K562 (cell line): ENCODE measurements around the gene MFSD2B. TPM values are rescaled to one million over a fixed set of nuclear protein-coding genes. Genes with fewer than 3 reads are reported as not detected.

Experiments
- BHLHE40 ChIP-seq: IDR thresholded peaks from 2 replicates; pipeline ENCODE4 v1.6.1; 2011; ENCODE audit warnings: low read length, improper control_type of control experiment
- CAMTA2 ChIP-seq: fragments of 250-450 bp; sonication (Bioruptor Pico); conservative IDR thresholded peaks from 2 replicates; pipeline ENCODE4 v1.5.1; 2022
- CBX2 ChIP-seq: fragments of 200-600 bp; sonication (generic); IDR thresholded peaks from one replicate; pipeline ENCODE4 v1.6.1; 2012; ENCODE audit warnings: mild to moderate bottlenecking, low read length, inconsistent platforms; ENCODE audit not compliant: insufficient read depth, poor library complexity, severe bottlenecking
- FOXJ2 ChIP-seq: fragments of 200-800 bp; sonication (Bioruptor generic); IDR thresholded peaks from 2 replicates; pipeline ENCODE4 v1.6.1; 2016; ENCODE audit warnings: missing genetic modification characterization, missing compliant biosample characterization
- HDAC8 ChIP-seq: fragments of 450-650 bp; IDR thresholded peaks from 2 replicates; pipeline ENCODE4 v1.6.1; 2016; ENCODE audit warnings: mild to moderate bottlenecking, missing genetic modification characterization, moderate library complexity, missing compliant biosample characterization
- MAX ChIP-seq: sonication (generic); formaldehyde crosslinking; IDR thresholded peaks from 2 replicates; pipeline ENCODE4 v1.9.0; 2022; ENCODE audit warnings: mild to moderate bottlenecking, missing genetic modification reagents
- POLR2AphosphoS5 ChIP-seq: IDR thresholded peaks from 2 replicates; pipeline ENCODE4 v1.6.1; 2011; ENCODE audit warnings: mild to moderate bottlenecking, low read depth, low read length, moderate library complexity; ENCODE audit not compliant: control insufficient read depth, insufficient read depth
- SMARCA4 ChIP-seq: fragments of 450-650 bp; IDR thresholded peaks from 2 replicates; pipeline ENCODE4 v1.6.1; 2016
- SNAPC5 ChIP-seq: fragments of 250-450 bp; sonication (Bioruptor Pico); IDR thresholded peaks from 2 replicates; pipeline ENCODE4 v1.8.0; 2021; ENCODE audit warnings: moderate library complexity, mild to moderate bottlenecking, inconsistent platforms
- TBL1XR1 ChIP-seq, 2 experiments: IDR thresholded peaks; 2 replicates each; pipeline ENCODE4 v1.6.1; 2012; ENCODE audit warnings: improper control_type of control experiment in 2 of 2, low read length in 2 of 2, mild to moderate bottlenecking in 1 of 2
- ZBTB33 ChIP-seq: sonication (generic); formaldehyde crosslinking; IDR thresholded peaks from 2 replicates; pipeline ENCODE4 v1.8.1; 2023; ENCODE audit warnings: mild to moderate bottlenecking, missing genetic modification reagents
- ZNF79 ChIP-seq: fragments of 250-450 bp; sonication (Bioruptor Pico); IDR thresholded peaks from 2 replicates; pipeline ENCODE4 v1.4.0; 2020; ENCODE audit warnings: low read depth, mild to moderate bottlenecking, moderate library complexity
- ZZZ3 ChIP-seq: fragments of 450-650 bp; IDR thresholded peaks from 2 replicates; pipeline ENCODE4 v1.6.1; 2016; ENCODE audit warnings: antibody characterized with exemption, mild to moderate bottlenecking, moderate library complexity
- polyA plus RNA-seq, 8 experiments: library from polyadenylated mRNA; depleted of rRNA in 4 of 8; stranded (reverse) in 5 of 8; unstranded in 3 of 8; fragments of >200 nt; fragmentation: Nextera tagmentation in 2 of 8; fragmentation: Illumina TruSeq in 1 of 8; extraction: Ambion mirVana in 2 of 8; extraction: Trizol in 1 of 8; gene quantifications; 2 replicates each; pipeline versions ENCODE4 v1.2.1 to v1.2.3, GENCODE V29; 2011 to 2014; ENCODE audit warnings: inconsistent platforms in 1 of 8, missing spikeins in 1 of 8
- total RNA-seq, 7 experiments: library from RNA; depleted of rRNA in 6 of 7; stranded (reverse); fragments of >200 nt in 6 of 7; fragmentation: Illumina TruSeq in 2 of 7; extraction: Trizol in 2 of 7; gene quantifications; 2 replicates each; pipeline versions ENCODE4 v1.2.1 to v1.2.3, GENCODE V29; 2011 to 2021; ENCODE audit warnings: low replicate concordance in 1 of 7
- TF ChIP-seq, protein P1 (sequence below): fragments of 450-650 bp; formaldehyde crosslinking; IDR thresholded peaks from 2 replicates; pipeline ENCODE4 v1.4.0; 2020; ENCODE audit warnings: mild to moderate bottlenecking, mixed read lengths
- TF ChIP-seq, protein P2 (sequence below), 3 experiments: IDR thresholded peaks in 2 of 3; conservative IDR thresholded peaks in 1 of 3; 2 replicates each; pipeline ENCODE4 v1.5.1; 2011 to 2012; ENCODE audit warnings: low read length in 3 of 3, mild to moderate bottlenecking in 3 of 3, control low read depth in 2 of 3, improper control_type of control experiment in 1 of 3, inconsistent platforms in 1 of 3, low read depth in 1 of 3, mixed read lengths in 1 of 3, moderate library complexity in 1 of 3; ENCODE audit not compliant: insufficient read depth in 2 of 3

The MFSD2B gene
- total and polyA plus RNA-seq, 9 of the 15 experiments (the other 6 are each of a cell fraction or from before 2014, with no cell fraction given) = 2.6 to 10.9 (median 6.8) TPM

GRCh38 chr2:24021122-24021998 lies 11.5 kb downstream of the MFSD2B start (continued):
- TF ChIP-seq, protein P1, sequence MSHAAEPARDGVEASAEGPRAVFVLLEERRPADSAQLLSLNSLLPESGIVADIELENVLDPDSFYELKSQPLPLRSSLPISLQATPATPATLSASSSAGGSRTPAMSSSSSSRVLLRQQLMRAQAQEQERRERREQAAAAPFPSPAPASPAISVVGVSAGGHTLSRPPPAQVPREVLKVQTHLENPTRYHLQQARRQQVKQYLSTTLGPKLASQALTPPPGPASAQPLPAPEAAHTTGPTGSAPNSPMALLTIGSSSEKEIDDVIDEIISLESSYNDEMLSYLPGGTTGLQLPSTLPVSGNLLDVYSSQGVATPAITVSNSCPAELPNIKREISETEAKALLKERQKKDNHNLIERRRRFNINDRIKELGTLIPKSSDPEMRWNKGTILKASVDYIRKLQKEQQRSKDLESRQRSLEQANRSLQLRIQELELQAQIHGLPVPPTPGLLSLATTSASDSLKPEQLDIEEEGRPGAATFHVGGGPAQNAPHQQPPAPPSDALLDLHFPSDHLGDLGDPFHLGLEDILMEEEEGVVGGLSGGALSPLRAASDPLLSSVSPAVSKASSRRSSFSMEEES (CRISPR knock-in tag) = no peak
- TF ChIP-seq HDAC8 (tag) = no peak
- TF ChIP-seq, protein P2, sequence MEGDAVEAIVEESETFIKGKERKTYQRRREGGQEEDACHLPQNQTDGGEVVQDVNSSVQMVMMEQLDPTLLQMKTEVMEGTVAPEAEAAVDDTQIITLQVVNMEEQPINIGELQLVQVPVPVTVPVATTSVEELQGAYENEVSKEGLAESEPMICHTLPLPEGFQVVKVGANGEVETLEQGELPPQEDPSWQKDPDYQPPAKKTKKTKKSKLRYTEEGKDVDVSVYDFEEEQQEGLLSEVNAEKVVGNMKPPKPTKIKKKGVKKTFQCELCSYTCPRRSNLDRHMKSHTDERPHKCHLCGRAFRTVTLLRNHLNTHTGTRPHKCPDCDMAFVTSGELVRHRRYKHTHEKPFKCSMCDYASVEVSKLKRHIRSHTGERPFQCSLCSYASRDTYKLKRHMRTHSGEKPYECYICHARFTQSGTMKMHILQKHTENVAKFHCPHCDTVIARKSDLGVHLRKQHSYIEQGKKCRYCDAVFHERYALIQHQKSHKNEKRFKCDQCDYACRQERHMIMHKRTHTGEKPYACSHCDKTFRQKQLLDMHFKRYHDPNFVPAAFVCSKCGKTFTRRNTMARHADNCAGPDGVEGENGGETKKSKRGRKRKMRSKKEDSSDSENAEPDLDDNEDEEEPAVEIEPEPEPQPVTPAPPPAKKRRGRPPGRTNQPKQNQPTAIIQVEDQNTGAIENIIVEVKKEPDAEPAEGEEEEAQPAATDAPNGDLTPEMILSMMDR (IDR thresholded peaks at IDR 0.05 in 2 of 3, conservative IDR thresholded peaks at IDR 0.05 in 1 of 3; ENCODE audit: insufficient read depth in 2 of 3, low read depth in 1 of 3, low read length in 3 of 3) = peak; percentile 72 to 85 (median 78)
- TF ChIP-seq ZNF79 (CRISPR knock-in tag) = no peak
- no peak for TF ChIP-seq CAMTA2 (CRISPR knock-in tag)
- peak; percentile 37; the same call in 1 of the 2 replicates for TF ChIP-seq MAX (CRISPR knock-in tag)
- no peak for TF ChIP-seq TBL1XR1 (IDR thresholded peaks at IDR 0.05; ENCODE audit: low read length in 2 of 2)
- no peak for TF ChIP-seq SMARCA4
- peak; percentile 47; the same call in 1 of the 2 replicates for TF ChIP-seq ZBTB33 (CRISPR knock-in tag)
- TF ChIP-seq SNAPC5 (CRISPR knock-in tag) = no peak
- TF ChIP-seq POLR2AphosphoS5 = no peak
- TF ChIP-seq BHLHE40 = no peak
- TF ChIP-seq CBX2 = no peak
- TF ChIP-seq FOXJ2 (tag) = no peak
- no peak for TF ChIP-seq ZZZ3
